H54 (cell line): ENCODE results near the gene NLGN1.
A peak's percentile ranks its signal among the peaks of the same experiment; 100 is the strongest.

Experiments
- DNase-seq: peaks from one replicate; pipeline ENCODE4 v3.0.0; 2011; ENCODE audit warnings: low spot score, mixed read lengths; ENCODE audit not compliant: insufficient read length
- FAIRE-seq: peaks from 3 replicates; lab custom pipeline; 2011; peaks lifted over from hg19 to GRCh38; lab: Jason Lieb, UNC
- POLR2A ChIP-seq: IDR thresholded peaks from 2 replicates; pipeline ENCODE4 v1.6.1; 2011; ENCODE audit warnings: low read depth, mild to moderate bottlenecking, low read length

Gene NLGN1

GRCh38 chr3:173920386-173920785, 522.8 kb downstream of the NLGN1 start:
- FAIRE-seq (peak; percentile 95), DNase-seq (no peak)
- TF ChIP-seq POLR2A, result no peak

- DNase-seq (no peak), FAIRE-seq (no peak)
Observed at GRCh38 chr3:173921732-173922131, 524.2 kb downstream of the NLGN1 start.

GRCh38 chr3:173923204-173923603, 525.7 kb downstream of the NLGN1 start:
- no peak for TF ChIP-seq POLR2A
- DNase-seq, result no peak
- no peak for FAIRE-seq

More at GRCh38 chr3:173921732-173922131, 524.2 kb downstream of the NLGN1 start:
- TF ChIP-seq POLR2A, result no peak

- no peak for TF ChIP-seq POLR2A
- no peak for FAIRE-seq
- no peak for DNase-seq
Observed at GRCh38 chr3:173930251-173930650, 532.7 kb downstream of the NLGN1 start.

GRCh38 chr3:173932624-173933023, 535.1 kb downstream of the NLGN1 start:
- TF ChIP-seq POLR2A, result no peak
- peak; percentile 93 for FAIRE-seq
- DNase-seq, result peak; percentile 7

GRCh38 chr3:173933113-173933512, 535.6 kb downstream of the NLGN1 start:
- DNase-seq, result no peak
- TF ChIP-seq POLR2A, result no peak
- peak; percentile 66 for FAIRE-seq

- no peak for DNase-seq
- no peak for FAIRE-seq
- TF ChIP-seq POLR2A, result no peak
Observed at GRCh38 chr3:173936316-173936715, 538.8 kb downstream of the NLGN1 start.

- DNase-seq (no peak), FAIRE-seq (peak; percentile 93)
- TF ChIP-seq POLR2A, result no peak
Observed at GRCh38 chr3:173938159-173938558, 540.6 kb downstream of the NLGN1 start.

GRCh38 chr3:173938616-173939015, 541.1 kb downstream of the NLGN1 start:
- no peak for TF ChIP-seq POLR2A
- FAIRE-seq (no peak), DNase-seq (no peak)

GRCh38 chr3:173939331-173939730, 541.8 kb downstream of the NLGN1 start:
- FAIRE-seq (peak; percentile 27), DNase-seq (no peak)
- no peak for TF ChIP-seq POLR2A

GRCh38 chr3:173943264-173943663, 545.7 kb downstream of the NLGN1 start:
- no peak for TF ChIP-seq POLR2A
- DNase-seq (no peak), FAIRE-seq (no peak)

- TF ChIP-seq POLR2A, result no peak
- DNase-seq (no peak), FAIRE-seq (no peak)
Observed at GRCh38 chr3:173945170-173945569, 547.6 kb downstream of the NLGN1 start.

GRCh38 chr3:173945806-173946205, 548.3 kb downstream of the NLGN1 start:
- TF ChIP-seq POLR2A, result no peak
- DNase-seq, result no peak
- peak; percentile 33 for FAIRE-seq

- DNase-seq (no peak), FAIRE-seq (no peak)
- no peak for TF ChIP-seq POLR2A
Observed at GRCh38 chr3:173954647-173955046, 557.1 kb downstream of the NLGN1 start.

- no peak for DNase-seq
- TF ChIP-seq POLR2A, result no peak
- FAIRE-seq, result no peak
Observed at GRCh38 chr3:173957646-173958045, 560.1 kb downstream of the NLGN1 start.

- DNase-seq, result no peak
- TF ChIP-seq POLR2A, result no peak
- no peak for FAIRE-seq
Observed at GRCh38 chr3:173958805-173959204, 561.3 kb downstream of the NLGN1 start.

- FAIRE-seq (no peak), DNase-seq (no peak)
- TF ChIP-seq POLR2A, result no peak
Observed at GRCh38 chr3:173970281-173970680, 572.7 kb downstream of the NLGN1 start.
